ENCODE measurements around the gene PTGES2.

The PTGES2 gene

DNA sequence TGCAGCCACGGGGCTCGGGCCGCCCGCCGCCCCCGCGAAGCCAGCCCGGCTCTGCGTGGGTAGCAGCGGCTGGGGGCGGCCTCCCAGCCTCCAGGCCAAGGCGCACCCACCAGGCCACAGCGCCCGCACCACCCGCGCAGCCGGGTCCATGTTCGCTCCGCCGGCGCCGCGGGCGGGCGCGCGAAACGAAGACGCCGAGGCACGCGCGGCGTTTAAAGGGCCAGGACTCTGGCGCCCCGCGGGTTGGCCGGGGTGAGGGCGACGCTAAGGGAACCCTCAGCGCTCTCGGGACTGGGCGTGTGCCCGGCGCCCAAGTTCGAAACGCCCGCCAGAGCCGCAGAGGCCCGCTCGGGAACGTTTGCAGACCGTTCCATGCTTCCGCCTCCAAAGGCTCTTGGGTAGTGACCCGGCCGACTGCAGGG lies at the start of gene PTGES2:
Gene PTGES2 (minus strand): TSS at position 162 of the 422 bp plus-strand sequence. CDS start 12 bp downstream, at position 150.
- peak; percentile 84 for DNase-seq (ENCODE audit: low read depth)

DNA sequence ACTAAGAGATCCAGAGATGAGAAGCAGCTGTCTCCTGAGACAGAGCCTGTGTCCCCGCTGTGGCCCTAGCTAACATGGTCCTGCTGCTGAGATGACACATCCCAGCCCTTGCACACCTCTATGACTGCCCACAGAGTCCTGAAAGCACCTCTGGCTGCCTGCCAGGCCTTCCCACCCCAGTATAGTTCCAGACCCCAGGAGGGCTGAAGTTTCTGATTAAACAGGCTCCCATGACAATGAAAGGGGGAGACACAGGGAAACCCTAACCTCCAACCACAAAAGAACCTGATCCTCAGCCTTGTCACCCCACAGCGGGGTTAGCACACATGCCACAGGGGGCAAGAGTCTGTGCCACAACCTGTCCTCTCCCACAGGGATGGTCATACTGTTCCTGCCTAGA lies 48.2 kb upstream of the PTGES2 start:
- no peak for DNase-seq (ENCODE audit: low read depth)

DNA sequence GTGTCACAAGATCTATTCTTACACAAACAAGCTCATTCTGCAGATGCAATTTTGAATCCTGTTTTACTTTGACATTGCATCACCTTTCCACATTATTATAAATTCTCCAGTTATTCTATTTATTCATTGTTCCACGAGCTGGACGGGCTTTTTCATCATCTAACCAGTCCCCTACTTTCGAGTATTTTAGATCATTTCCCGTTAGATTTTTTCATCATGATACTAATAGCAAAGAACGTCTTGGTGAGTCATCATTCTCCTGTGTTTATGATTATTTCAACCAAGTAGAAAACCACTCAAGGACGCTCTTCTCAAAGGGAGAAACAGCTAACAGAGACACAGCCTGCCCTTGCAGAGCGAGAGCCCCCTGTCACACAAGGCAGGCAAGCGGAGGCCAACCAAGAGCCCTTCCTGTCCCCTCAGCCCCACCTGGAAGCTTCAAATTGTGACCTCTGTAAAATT lies 47.6 kb upstream of the PTGES2 start:
- peak; percentile 60 for DNase-seq (ENCODE audit: low read depth)

DNA sequence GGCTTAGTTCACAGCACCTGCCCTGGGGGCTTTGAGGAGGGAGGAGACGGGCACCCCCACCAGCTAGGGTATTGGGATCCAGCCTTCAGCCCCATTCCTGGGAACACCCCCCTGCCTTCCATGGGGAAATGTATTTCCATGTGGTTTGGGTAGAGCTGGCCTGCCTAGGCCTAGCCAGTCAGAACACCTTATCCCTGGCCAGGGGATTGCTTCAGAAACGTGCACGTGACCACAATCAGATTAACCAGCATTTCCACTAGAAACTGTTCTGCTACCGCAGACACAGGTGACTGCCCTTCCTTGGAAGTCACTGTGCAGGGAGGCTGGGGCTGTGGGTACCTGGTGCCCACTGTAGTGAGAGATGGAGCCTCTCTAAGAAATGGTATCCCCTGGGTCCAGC lies 46.5 kb upstream of the PTGES2 start:
- no peak for DNase-seq (ENCODE audit: low read depth)

DNA sequence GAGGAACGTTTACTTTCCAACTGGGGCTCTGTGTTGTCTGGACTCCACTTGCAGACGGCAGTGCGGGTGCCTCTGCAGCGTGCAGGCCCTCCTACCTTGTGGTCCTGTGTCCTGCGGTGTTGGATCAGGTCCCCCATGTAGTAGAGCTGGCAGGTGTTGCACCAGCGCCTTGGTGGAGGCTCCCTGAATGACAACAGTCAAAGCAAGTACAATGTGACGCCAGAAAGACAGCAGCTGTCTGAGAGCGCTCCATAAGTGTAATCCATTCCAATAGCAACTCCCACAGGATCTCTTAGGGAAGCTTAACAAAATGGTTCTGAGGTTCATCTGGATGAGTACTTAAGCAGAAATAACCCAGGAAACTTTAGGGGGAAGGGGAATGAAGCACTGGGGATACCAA lies 42.4 kb upstream of the PTGES2 start:
- DNase-seq (ENCODE audit: low read depth), result no peak

GRCh38 chr9:128169492-128169891 lies 42.0 kb upstream of the PTGES2 start:
- DNase-seq (ENCODE audit: low read depth), result no peak

- peak; percentile 25 for DNase-seq (ENCODE audit: low read depth)
Observed at GRCh38 chr9:128168731-128169308, 41.3 kb upstream of the PTGES2 start.

GRCh38 chr9:128167209-128167608 lies 39.7 kb upstream of the PTGES2 start:
- DNase-seq (ENCODE audit: low read depth), result no peak

DNA sequence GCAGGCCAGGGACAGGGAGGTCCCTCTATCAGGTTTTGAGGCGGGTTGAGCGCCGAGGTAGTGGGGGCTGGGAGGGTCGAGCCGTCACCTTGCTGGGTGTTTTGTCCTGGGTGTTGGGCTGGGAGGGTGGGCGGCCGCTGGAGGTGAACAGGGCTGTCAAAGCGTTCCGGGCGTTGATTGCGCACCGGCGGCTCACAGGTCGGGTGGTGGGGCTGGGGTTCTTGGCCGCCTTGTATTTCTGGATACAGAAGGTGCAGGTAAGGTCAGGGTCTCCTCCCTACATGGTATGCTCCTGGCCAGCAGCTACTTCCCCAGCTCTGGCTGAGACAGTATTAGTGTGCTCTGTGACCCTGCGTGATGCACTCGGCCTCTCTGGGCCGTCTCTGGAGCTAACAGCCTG lies 38.6 kb upstream of the PTGES2 start:
- DNase-seq (ENCODE audit: low read depth), result no peak

GRCh38 chr9:128164307-128164885 lies 36.9 kb upstream of the PTGES2 start:
- no peak for DNase-seq (ENCODE audit: low read depth)

DNA sequence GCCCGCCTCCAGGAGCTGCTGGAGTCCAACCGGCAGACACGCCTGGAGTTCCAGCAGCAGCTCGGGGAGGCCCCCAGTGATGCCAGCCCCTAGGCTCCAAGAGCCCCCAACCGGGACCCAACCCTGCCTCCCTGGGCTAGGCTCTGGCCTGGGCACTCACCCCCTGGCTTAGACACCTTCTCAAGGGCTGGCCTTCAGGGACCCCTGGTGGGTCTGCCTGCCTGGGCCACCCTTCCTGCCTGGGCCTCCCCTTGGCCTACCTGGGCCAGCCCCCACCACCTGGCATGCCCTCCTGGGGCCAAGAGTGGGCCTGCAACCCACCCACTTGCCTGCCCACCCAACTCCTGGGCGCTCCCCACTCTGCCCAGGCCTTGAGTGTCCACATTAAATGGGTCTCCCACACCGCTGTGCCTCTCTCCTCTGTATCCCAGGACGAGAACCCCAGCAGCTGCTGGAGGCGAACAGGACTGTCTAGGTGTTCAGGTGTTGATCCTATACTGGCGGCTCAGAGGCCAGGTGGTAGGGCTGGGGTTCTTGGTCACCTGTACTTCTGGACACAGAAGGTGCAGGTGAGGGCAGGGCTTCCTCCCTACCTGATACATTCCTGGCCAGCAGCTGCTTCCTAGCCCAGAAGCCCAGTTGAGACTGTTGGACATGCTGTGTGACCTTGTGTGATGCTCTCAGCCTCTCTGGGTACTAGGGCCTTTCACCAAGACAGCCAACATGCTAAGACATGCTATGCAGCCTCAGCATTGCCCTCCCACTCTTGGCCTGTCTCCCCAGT lies 36.2 kb upstream of the PTGES2 start:
- no peak for DNase-seq (ENCODE audit: low read depth)

DNA sequence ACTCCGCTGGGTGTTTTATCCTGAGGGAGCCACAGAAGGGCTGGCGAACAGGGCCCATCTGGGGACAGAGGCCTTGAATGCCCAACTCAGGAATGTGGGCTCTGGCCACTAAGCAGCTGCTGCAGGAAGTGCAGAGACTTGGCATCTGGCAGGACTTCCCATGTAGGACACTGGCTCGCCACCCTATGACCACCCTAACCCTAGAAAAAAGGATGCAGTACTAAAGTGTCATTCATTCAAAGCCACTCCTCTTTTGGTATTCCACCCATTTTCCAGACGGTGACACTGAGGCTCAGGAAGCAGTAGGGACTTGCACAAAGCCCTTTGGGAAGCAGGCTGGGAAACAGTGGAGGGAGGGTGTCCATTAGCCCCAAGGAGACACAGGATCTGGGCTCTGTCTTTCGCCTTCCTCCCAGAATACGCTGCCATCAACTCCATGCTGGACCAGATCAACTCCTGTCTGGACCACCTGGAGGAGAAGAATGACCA lies 35.5 kb upstream of the PTGES2 start:
- DNase-seq (ENCODE audit: low read depth), result no peak

GRCh38 chr9:128162215-128163026 lies 34.9 kb upstream of the PTGES2 start:
- peak; percentile 17 for DNase-seq (ENCODE audit: low read depth)

GRCh38 chr9:128161215-128161902 lies 33.8 kb upstream of the PTGES2 start:
- no peak for DNase-seq (ENCODE audit: low read depth)

GRCh38 chr9:128160603-128160987 lies 33.1 kb upstream of the PTGES2 start:
- DNase-seq (ENCODE audit: low read depth), result peak; percentile 36

- DNase-seq (ENCODE audit: low read depth), result peak; percentile 93
Observed at GRCh38 chr9:128159784-128160602, 32.5 kb upstream of the PTGES2 start, which contains the start of gene BBLN. BBLN (plus strand) TSS chr9:128160265; CDS start chr9:128160408, 143 bp downstream.

- no peak for DNase-seq (ENCODE audit: low read depth)
Observed at GRCh38 chr9:128159522-128159783, 31.9 kb upstream of the PTGES2 start.

GRCh38 chr9:128155736-128156500 lies 28.4 kb upstream of the PTGES2 start:
- DNase-seq (ENCODE audit: low read depth), result no peak

GRCh38 chr9:128153947-128154695 lies 26.6 kb upstream of the PTGES2 start:
- DNase-seq (ENCODE audit: low read depth), result no peak

Data from EH (cell line).